ENCODE measurements around the gene AATK.

Gene AATK

GRCh38 chr17:81125573-81126081 is 40.4 kb downstream of the AATK start:
- no peak for DNase-seq

GRCh38 chr17:81124377-81124776 is 41.6 kb downstream of the AATK start:
- DNase-seq = no peak

GRCh38 chr17:81123052-81124048 is 42.7 kb downstream of the AATK start:
- no peak for DNase-seq

DNA sequence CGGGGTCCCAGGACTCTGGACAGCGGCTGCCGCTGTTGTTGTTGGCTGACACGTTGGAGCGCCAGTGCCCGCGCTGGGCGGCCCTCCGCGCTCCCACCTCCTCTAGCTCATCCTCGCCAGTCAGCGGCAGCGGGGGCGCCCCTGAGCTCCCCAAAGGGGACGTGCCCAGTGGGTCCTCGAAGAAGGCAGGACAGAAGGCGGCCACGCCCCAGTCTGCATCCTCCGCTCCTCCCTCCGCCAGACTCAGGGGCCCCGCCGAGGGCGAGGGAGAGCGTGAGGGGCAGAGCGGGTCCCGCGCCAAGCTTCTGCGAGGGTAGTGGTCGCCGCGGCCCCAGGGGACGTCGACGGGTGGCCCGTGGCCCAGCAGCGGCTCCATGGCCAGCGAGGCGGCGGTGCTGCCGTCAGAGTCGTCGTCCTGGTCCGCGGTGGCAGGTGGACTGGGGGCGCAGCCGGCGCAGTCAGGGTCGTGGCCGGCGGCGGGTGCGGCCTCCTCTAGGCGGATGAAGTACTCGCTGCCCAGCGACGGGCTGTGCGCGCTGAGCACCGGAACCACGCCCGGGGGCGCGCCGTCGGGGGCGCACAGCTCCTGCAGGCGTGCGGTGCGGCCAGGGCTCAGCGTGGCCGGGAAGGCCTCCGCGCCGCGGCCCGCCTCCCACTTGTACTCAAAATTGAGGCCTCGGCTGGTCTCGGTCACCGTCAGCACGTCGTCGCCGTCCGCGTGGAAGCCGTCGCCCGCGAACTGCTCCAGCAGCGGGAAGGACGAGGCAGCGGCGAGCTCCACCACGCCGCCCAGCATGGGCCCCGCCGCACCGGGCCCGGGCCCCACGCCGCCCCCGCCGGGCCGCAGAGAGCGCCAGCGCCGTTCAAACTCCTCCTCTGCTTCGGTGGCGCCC is 43.9 kb downstream of the AATK start:
- DNase-seq = no peak

GRCh38 chr17:81120695-81121621 is 45.1 kb downstream of the AATK start:
- DNase-seq = no peak

DNA sequence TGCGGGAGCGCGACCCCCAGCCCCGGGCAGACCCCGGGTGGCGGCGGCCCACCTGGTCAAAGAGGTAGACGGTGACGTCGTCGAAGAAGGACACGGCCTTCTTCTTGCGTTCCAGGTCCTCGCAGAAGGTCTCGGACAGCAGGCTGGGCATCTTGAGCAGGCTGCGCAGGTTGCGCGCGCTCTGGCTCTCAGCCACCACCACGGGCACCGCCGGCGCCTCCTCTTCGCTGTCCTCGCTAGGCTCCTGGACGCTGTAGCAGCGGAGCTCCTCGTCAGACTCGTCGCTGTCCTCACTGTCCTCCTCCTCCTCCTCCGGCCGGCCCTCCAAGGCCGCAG is 45.9 kb downstream of the AATK start:
- no peak for DNase-seq

DNA sequence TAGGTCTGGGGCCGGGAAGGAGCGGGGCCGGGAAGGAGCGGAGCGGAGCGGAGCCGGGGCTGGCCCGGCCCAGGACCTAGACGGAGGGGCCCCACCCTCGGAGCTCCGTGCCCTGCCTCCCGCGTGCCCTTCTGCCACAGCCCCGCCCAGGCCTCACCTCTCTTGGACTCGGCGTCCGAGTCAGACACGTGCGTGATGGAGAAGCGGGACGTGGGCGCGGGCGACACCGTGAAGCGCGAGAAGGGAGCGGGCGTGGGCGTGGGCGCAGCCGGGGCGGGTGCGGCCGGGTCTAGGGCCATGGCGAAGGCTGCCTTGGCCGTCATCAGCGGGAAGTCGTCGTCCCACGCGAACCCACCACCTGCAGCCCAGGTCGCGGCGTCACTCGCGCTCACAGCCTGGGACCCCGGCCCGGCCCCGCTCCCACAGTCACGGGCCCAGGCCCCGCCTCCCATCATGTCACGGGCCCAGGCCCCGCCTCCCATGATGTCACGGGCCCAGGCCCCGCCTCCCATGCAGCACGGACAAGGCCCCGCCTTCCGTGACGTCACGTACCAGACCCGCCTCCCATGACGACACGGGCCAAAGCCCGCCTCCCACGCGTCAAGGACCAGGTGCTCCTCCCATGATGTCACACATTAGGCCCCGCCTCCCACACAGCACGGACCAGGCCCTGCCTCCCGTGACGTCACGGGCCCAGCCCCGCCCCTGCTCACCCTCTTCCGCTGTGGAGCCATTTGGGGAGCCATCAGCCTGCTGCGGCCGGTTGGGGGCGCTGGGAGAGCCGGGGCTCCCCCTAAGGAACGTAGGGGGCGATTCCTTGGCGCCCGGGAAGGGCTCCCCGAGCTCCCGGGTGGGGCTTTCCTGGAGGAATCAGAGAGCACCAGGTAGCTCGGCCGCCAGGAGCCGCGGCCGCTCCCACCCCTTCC is 46.5 kb downstream of the AATK start:
- peak; percentile 72 for DNase-seq

- DNase-seq = no peak
Measured at GRCh38 chr17:81118308-81119221, 47.5 kb downstream of the AATK start.

DNA sequence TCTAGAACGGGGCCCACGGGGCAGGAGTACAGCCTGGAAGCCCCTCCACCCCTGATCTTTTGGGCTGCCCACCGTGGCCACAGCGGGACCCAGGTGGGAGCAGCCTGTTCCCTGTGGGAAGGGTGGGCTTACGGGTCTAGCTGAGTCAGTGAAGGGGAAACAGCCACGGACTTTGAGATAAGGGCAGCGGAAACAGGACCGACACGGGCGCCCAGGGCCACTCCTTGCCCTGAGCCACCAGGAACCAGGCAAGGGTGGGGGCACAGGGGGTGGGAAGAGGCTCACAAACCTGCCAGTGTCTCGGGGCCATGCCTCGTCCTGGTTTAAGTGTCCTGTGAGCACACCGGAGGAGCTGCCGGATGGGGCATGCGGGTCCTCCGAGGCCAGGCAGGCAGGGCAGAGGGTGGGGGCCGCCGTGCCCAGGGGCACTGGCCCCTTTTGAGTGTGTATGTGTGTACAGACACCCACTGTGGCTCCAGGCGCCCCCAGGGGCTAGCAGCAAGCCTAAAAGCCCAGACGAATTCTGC is 48.3 kb downstream of the AATK start:
- DNase-seq = no peak

GRCh38 chr17:81116704-81117103 is 49.3 kb downstream of the AATK start:
- DNase-seq = no peak

DNA sequence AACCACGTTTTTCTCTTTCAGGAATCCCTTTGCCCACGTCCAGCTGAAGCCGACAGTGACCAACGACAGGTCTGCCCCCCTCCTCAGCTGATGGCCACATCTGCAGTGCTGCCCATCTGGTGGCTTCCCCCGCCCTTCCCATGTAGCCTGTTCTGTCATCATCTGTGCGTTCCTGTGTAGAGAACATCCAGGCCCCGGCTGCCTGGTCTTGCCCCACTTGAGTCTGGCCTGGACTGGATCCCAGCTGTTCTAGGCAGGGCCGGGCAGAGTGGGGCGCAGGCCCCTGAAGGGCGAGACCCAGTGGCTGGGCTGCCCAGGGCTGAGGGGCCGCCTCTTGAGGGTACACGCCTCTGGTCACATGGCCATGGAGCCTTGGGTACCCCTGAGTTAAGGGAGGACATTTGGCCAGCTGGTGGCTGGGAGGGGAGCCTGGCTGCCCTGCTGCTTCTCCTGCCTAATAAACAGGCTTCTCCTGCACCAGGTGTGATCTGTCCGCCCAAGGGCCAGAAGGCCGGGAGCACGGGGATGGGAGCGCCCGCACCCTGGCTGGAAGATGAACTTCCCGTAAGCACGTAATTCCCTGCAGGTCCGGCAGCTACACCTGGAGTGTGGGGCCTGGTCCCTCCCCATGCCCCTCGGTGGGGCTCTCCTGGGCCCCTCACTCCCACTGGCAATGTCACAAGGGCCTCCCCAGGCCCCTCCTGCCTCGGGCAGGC is 50.1 kb downstream of the AATK start:
- no peak for DNase-seq

- DNase-seq = no peak
Measured at GRCh38 chr17:81115219-81115618, 50.8 kb downstream of the AATK start.

DNA sequence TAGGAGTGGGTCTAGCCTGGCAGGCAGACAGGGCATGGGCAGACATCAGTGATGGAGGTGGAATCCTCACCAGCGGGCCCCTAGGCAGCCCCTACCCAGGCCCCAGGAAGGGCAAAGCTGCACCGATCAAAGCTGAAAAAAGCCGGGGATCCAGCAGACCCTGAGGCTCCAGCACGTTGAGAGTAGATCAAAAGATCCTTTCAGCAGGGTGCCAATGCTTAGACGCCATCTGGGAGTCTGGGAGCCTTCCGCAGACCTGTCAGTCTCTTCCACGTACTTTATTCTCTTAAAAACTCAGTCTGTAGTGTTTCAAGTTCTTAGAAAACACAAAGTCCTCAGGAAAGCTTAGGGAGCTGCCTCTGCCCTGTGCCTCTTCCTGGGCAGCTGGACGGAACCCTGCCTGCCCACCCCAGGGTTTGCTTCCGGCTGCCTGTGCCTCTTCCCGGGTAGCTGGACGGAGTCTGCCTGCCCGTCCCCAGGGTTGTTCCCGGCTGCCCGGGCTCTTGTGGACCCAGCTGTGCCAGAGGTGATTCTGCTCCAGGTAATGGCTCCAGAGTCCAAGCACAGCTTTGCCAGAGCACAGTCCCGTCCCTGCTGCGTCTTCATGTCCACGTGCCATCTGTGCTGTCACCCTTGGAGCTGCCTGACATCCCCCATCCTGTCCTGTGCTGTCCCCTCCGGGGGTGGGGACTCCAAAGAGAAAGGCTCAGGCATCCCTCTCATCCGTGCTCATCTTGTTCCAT is 51.5 kb downstream of the AATK start:
- DNase-seq = no peak

DNA sequence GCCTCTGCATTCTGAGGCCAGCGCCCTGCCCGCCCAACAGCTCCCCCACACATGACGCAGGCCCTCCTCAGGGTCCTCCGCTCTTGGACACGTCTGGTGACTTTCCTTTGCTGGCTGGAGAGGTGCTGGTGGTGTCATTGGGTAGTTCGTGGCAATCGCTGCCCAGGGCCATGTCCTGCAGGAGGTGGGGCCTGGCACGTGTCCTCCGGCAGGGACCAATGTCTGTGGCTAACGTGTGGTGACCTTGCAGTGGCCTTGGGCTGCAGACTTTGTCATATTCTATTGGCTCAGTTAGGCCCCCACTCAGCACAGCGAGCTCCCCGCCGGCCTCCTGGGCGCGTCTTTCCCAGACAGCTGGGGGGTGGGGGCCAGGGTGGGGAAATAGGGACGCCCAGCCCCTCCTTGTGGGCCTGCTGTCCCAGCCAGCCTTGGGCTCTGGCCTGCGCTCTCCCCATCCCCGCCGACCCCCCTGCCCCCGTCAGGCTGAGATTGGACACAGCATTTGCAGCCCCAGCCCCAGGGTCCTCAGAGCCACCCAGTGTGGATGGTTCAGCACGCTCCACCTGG is 52.8 kb downstream of the AATK start:
- no peak for DNase-seq

DNA sequence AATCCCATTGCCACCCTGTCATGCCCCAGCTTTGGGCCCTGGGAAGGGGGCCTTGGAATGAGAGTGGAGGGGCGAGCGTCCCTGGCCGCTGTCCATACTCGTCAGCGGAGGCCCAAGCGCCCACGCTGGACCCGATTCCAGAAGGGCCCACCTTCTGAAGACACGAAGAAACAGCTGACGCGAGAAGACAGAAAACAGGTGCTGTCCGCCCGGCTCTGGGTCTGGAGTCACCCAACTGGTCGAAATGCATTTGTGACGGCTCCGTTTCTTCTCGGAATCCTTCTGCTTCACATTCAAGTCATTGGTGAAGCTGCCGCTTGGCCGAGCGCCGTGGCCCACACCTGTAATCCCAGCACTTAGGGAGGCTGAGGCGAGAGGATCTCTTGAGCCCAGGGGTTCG is 53.6 kb downstream of the AATK start:
- no peak for DNase-seq

DNA sequence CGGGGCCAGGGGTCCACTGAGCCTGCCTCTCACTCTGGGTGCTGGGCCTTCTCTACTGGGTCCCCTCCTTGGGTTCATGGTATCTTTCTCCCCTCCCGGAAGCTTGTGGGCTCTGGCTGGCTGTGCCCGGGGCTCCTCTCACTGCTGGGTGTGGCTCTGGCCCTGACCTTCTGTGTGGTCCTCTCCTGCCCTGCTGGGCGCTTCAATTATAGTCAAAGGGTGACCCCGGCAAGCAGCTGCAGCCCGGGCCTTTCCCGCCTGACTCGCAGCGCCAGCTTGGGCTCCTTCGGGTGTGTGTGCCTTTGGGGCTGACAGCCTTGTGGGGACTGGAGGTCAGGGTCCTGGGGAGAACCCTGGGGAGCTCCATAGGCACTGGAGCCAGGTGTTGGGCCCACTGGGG is 55.0 kb downstream of the AATK start:
- no peak for DNase-seq

GRCh38 chr17:81110488-81111040 is 55.5 kb downstream of the AATK start:
- DNase-seq = no peak

DNA sequence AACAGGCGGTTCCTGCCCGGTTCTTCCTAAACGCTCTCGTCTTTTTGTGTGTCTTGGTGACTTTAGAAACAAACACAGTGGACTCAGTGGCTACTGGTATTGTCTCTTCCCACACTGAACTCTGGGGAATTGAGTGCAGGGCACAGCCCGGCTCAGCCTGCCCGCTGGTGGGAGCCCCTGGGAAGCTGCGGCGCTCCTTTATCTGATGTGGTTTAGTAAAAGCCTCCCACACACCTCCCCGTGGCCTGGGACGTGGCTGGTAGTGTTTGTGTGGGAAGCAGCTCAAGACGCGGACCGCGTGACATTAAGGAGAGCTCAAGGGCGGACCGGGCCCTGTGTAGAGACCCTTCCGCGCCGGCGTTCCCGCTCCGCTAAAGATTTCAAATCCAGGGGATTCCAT is 56.1 kb downstream of the AATK start:
- DNase-seq = no peak

Measured in effector CD4-positive, alpha-beta T cell (primary cell).